ENCODE measurements around the gene PDPR.
"Not testable (repeated sequence)": the region's sequence is repeated elsewhere in the genome, so short reads cannot be mapped to it uniquely, and the experiment has no call there.

GRCh38 chr16:70112162-70112561, 2.0 kb upstream of the PDPR start:
- TF ChIP-seq GABPA (IDR thresholded peaks at IDR 0.05 in 1 of 2, conservative IDR thresholded peaks at IDR 0.05 in 1 of 2); RAD21 (IDR thresholded peaks at IDR 0.05); CTCF (IDR thresholded peaks at IDR 0.05; ENCODE audit: low read depth, low read length, missing input control); HNF4A (conservative IDR thresholded peaks at IDR 0.05); MAX (IDR thresholded peaks at IDR 0.05); YY1 (IDR thresholded peaks at IDR 0.05): not testable (repeated sequence)

Data from liver (tissue), 3 donors.